Activated T-cell treated with anti-CD3 and anti-CD28 coated beads for 1 hour (primary cell): Measurements from ENCODE around the gene TNK1.

ENCODE experiments used
- DNase-seq: peaks from one replicate; pipeline ENCODE4 v3.0.0-alpha.2; 2020; ENCODE audit warnings: low read depth

Gene TNK1

DNA sequence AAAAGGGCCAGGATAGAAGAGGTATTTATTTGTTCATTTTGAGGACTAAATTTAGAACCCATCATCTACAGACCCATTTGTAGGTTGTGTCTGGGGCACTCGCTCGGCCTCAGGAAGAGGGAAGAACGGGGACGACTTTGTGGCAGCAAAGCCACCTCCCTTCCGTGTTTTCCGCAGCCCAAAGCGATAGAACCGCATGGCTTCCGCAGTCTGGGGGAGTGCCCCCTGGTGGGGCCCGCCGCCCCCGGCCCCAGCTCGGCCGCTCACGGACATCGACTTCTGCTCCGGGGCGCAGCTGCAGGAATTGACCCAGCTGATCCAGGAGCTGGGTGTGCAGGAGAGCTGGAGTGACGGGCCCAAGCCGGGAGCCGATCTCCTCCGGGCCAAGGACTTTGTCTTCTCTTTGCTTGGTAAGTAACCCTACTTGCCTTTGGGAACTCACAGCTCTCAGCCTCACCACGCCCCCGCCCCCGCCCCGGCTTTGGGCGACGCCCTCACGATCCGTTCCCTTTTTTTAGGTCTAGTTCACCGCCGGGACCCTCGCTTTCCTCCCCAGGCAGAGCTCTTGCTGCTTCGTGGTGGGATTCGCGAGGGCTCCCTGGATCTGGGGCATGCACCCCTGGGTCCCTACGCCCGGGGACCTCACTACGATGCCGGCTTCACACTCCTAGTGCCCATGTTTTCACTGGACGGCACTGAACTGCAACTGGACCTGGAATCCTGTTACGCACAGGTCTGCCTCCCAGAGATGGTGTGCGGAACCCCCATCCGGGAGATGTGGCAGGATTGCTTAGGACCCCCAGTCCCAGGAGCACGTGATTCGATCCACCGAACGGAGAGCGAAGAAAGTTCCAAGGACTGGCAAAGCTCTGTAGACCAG is 55.0 kb downstream of the TNK1 start:
- peak; percentile 36 for DNase-seq

DNA sequence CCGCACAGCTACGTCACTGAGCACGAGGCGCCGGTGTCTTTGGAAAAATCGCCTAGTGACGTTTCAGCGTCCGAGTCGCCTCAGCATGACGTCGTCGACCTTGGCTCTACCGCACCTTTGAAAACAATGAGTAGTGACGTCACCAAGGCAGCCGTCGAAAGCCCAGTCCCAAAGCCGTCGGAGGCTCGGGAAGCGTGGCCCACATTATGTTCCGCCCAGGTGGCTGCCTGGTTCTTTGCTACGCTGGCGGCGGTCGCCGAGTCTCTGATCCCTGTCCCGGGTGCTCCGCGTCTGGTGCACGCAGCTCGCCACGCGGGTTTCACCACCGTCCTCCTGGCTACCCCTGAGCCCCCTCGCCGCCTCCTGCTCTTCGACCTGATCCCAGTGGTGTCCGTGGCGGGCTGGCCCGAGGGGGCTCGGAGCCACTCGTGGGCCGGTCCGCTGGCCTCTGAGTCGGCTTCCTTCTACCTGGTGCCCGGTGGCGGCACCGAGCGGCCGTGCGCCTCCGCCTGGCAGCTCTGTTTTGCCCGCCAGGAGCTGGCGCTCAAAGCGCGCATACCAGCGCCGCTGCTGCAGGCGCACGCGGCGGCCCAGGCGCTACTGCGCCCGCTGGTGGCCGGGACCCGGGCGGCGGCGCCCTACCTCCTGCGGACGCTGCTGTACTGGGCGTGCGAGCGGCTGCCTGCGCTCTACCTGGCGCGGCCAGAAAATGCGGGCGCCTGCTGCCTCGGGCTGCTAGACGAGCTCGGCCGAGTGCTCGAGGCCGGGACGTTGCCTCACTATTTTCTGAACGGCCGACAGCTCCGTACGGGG is 55.9 kb downstream of the TNK1 start:
- DNase-seq, result peak; percentile 69

DNA sequence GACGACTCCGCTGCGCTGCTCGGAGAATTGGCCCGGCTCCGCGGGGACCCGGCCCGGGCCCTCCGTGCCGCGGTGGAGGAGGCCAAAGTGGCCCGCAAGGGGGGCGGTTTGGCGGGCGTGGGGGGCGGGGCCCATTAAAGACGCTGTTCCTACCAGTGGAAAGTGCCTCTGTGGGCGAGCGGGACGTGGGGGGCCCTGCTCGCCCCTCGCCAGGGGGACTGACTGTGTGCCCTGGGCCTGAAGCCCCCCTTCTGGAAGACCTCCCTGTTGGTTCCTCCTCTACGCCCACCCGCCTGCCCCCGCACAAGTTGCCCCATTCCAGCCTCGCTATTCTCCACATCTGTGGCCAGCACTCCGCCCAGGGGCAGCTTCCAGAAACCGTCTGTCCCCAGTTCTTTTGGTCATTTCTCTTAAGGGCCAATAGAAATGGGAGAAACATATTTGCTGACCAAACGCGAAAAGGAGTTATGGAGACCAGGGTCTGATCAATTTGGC is 56.5 kb downstream of the TNK1 start:
- no peak for DNase-seq

DNA sequence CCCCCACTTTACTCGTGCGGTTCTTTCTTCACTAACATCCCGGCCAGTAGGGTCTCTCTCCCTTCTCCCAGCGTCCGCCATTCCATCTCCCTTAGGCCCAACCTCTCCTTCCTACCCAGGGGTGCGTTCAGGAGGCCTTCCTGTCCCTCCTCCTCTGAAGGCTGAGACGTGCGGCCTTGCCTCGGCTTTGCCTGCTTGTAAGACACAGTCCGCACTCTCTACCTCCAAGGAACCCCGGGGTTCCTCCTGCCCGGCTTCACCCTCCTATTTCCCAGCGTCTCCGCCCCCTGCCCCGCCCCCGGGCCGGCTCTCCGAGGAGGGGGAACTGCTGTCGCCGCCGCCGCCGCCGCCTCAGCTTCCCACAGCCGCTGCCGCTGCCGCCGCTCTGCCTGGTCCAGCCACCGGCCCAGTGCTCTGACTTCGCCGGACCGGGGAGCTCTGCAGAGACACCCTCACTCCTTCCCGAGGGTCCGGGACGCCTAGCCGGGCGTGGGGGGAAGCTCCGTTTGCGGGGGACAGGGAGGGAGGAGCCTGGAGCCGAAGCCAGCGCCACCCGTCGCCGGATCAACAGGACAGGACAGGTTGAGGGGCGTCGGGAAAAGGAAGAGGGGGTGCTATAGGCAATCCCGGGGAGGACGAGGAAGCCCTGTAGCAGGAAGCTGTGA is 57.2 kb downstream of the TNK1 start:
- peak; percentile 49 for DNase-seq

DNA sequence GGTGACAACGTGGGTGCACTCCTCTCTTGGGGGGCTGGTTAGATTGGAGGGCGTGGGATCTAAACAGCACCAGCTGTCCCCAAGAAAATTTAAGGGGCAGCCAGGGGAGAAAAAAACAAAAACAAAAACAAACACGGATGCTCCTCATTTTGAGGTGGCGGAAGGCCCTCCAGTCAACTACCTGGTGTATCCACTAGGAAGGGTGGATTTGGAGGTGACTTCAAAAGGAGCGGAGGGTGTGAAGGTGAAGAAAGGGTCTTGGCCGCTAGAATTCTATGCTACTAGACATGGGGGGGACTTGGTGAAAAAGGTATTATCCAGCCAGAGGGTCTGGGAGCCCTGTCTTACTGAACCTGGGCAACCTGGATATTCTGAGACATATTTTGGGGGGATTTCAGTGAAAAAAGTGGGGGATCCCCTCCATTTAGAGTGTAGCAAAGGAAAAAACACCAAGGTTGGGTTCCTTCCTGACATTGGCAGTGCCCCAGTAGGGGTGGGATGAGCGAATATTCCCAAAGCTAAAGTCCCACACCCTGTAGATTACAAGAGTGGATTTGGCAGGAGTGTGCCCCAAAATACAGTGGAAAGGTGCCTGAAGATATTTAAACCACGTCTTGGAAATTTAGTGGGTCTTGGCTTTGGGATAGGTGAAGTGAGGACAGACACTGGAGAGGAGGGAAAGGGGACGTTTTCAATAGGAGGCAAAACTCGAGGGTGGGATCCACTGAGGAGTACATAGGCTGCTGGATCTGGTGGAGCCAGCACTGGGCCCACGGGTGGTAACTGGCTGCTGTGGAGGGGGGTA is 58.0 kb downstream of the TNK1 start:
- no peak for DNase-seq
